Putamen (tissue), 1 donor: Measurements from ENCODE around the gene PLXNA3.
"Not testable (repeated sequence)": the region's sequence is repeated elsewhere in the genome, so short reads cannot be mapped to it uniquely, and the experiment has no call there.

Experiments
- DNase-seq: peaks from one replicate; pipeline ENCODE4 v3.0.0-alpha.2; 2016; ENCODE audit warnings: low spot score

The PLXNA3 gene

DNA sequence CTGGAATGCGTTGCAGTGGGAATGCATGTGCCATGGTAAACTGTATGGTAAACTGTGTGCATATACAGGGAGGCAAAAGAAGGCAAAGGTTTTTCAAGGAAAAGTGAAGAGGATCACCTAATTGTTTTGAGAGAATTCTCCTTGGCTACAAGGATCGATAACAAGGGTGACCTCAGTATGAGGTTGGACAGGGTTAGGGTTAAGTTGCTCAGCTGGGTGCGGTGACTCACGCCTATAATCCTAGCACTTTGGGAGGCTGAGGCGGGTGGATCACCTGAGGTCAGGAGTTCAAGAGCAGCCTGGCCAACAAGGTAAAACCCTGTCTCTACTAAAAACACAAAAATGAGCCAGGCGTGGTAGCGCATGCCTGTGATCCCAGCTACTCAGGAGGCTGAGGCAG is 43.3 kb downstream of the PLXNA3 start:
- not testable (repeated sequence) for DNase-seq

GRCh38 chrX:154502098-154502497 is 44.0 kb downstream of the PLXNA3 start:
- no peak for DNase-seq

GRCh38 chrX:154502989-154503388 is 44.9 kb downstream of the PLXNA3 start:
- DNase-seq: no peak

DNA sequence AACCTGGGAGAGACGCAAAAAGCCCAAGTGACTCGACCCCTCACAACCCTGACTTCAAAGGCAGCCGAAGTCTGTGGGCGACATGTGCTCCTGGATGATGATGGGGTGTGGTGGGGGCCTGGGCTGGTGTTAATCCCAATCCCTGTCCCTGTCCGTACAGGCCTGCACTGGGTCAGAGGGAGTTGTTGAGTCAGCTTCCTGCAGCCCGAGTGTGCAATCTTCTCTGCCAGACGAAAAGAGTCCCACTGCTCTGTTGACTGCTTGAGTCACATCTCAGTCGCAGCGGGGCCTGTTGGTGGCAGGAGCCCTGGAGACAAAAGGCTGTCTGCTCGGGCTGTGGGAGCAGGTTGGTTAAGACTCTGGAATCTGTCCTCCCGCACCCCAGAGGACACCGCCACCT is 47.7 kb downstream of the PLXNA3 start:
- no peak for DNase-seq

DNA sequence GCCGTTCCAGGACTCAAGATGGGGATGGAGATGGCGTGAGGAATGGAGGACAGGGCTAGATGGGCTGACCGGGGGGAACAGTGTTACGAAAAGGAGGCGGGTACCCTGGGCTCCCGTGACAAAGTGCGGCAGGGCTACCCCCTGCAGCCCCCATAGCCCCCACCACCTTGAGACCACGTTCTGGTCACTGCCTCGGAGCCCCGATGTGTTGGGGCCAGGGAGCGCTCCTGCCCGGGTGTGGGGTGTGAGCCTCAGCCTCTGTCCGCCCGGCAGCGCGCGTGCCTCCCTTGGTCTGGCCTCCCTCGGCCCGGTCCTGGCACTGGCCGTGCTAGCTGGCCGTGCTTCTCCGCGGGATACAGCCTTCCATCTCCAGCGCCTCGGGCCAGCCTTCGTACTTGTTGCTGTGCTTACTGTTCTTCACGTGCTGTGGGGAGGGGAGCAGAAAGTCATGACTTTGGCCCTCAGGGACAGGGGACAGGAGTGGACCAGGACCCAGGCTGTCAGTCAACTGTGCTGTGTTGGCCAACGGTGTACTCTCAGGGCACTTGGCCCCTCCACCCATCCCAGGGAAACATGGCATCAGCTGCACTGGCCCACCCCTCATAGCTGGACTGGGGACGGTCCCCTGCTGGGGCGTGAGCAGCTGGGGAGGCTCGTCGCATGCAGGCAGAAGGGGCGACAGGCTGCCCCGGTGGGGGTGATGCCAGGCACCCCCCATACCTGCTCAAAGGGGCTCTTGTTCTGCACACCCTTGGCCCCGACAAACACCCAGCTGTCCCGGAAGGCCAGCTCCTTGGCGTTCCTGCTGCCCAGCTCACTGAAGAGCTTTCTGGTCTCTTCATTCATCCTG is 48.6 kb downstream of the PLXNA3 start:
- DNase-seq: no peak

DNA sequence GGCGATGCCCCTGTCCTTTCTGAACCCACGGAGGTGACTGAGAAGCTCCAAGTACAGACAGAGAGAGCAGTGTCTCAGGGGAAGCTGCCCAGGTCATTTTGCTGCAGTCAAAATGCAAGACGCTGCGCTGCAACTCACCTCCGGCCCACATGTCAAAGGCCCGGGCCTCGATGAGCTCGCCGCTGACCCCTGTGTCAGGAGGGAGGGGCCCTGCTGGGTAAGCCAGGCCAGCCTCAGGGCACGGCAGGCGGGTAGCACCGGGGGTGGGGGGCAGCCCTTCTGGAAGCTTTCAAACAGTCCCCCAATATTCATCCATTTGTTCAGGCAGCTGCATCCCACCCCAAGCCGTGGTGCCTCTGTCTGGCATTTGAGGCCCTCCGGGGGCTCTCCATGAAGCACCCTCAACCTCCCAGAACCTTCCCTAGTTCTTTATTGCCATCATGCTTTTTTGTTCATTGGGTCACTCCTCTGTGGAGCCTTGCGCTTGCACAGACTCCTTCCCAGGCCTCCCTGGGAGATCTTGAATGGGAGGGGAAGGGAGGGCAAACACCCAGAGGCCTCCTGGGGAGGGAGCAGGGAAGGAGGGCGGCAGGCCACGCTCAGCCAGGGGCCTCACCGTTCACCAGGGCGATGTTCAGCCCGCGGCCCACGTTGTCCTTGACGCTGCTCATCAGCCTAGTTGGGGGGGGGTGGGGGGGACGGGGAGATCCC is 49.7 kb downstream of the PLXNA3 start:
- DNase-seq: no peak

- DNase-seq: no peak
Measured at GRCh38 chrX:154508384-154508745, 50.3 kb downstream of the PLXNA3 start.

- DNase-seq: no peak
Measured at GRCh38 chrX:154509455-154509854, 51.4 kb downstream of the PLXNA3 start.

- no peak for DNase-seq
Measured at GRCh38 chrX:154511761-154512160, 53.7 kb downstream of the PLXNA3 start.

- no peak for DNase-seq
Measured at GRCh38 chrX:154512879-154513553, 54.9 kb downstream of the PLXNA3 start.

GRCh38 chrX:154513716-154514115 is 55.6 kb downstream of the PLXNA3 start:
- no peak for DNase-seq

GRCh38 chrX:154515090-154515965 is 57.2 kb downstream of the PLXNA3 start:
- no peak for DNase-seq

GRCh38 chrX:154515966-154516655 is 58.0 kb downstream of the PLXNA3 start, which contains the start of gene FAM3A:
Gene FAM3A (minus strand): TSS chrX:154516232. CDS start chrX:154515772, 460 bp downstream.
- DNase-seq: peak; percentile 93

- DNase-seq: peak; percentile 49
Measured at GRCh38 chrX:154516656-154517100, 58.6 kb downstream of the PLXNA3 start.

DNA sequence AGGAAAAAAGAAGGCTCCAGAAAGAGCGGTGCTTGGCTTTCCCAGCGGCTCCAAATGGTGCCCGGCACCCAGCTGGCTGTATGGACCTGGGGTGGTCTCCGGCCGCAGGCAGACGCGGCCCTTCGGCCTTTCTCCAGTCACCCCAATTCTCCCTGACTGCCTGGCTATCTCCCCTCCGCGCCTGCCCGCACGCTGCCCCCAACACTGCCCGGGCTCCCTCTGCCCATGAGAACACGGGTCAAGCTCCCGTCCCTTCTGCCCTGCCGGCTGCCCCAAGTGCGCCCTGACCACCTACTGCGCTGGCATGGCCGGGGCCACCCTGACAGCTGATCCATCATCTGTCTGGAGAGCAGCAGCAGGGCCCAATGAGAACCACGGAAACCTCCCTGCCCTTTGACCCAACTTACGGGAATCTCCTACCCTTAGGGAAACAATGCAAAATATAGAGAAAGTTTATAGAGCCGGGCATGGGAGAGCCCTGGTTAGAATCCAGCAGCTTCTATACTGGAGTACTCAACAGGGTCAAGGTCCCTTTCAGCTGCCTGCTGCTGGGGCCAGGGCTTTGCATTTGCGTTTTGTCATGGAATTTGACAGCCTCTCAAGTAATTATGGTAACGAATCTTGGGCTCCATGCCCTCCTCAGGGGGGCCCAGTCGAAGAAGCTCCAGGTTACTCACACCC is 59.2 kb downstream of the PLXNA3 start:
- DNase-seq: no peak

DNA sequence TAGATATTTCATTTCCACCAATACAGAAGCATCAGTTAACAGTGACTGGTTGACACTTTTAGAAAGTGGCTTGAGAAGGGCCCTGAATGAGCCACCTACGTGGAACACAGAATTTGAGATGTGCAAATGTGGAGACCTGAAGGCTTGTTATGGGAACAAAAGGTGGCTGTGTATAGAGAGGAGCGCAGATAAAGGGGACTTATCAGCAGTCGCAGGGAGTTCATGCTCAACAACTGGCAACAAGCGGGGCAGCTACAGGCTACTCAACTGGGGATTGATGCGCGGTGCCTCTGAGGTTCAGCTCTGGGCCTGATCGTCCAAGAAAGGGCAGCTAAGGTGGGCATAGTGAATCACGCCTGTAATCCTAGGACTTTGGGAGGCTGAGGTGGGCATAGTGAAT is 61.3 kb downstream of the PLXNA3 start:
- no peak for DNase-seq

DNA sequence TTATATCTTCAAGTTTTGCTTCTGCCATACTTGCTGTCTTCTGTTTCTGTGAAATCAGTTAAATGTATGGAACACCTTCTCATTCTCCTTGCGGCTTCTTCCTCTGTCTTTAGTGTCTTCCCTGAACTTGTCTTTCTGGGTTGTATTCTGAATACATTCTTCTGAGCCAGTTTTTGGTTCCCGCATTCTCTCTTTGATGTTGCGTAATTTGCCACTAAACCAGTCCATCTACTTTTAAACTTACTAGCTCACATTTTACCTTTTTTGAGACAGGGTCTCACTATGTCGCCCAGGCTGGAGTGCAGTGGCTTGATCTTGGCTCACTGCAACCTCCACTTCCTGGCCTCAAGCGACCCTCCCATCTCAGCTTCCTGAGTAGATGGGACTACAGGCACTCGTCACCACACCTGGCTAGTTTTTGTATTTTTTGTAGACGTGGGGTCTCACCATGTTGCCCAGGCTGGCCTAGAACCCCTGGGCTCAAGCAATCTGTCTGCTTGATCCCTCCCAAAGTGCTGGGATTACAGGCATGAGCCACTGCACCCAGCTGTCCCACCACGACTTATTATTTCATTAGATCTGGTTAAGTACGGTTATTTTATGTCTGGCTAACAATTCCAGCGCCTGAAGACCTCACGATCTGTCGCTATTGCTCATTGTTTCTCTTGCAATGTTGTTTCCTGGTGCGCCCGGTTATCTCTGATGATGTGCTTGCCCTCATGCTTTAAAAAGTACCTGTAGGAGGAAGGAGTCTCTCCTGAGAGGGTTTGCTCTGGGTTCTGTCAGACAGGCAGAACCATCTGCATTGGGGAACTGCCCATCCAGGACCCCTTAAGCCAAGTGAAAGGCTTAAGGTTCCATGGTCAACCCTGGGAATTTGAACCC is 67.8 kb downstream of the PLXNA3 start:
- no peak for DNase-seq

- peak; percentile 66 for DNase-seq
Measured at GRCh38 chrX:154526901-154527675, 69.0 kb downstream of the PLXNA3 start.
